HEK293 (cell line): Measurements from ENCODE around the gene CDK5.
A peak's percentile ranks its signal among the peaks of the same experiment; 100 is the strongest.

Source experiments
- EGR2 ChIP-seq: fragments of 450-650 bp; formaldehyde crosslinking; IDR thresholded peaks from 2 replicates; pipeline ENCODE4 v1.5.1; 2016; ENCODE audit warnings: low read depth, missing biosample characterization, missing genetic modification characterization
- GLI4 ChIP-seq: fragments of 450-650 bp; formaldehyde crosslinking; IDR thresholded peaks from 2 replicates; pipeline ENCODE4 v1.5.1; 2016; ENCODE audit warnings: missing biosample characterization, missing genetic modification characterization
- MEIS1 ChIP-seq: sonication (generic); formaldehyde crosslinking; IDR thresholded peaks from 2 replicates; pipeline ENCODE4 v1.8.1; 2022; ENCODE audit warnings: missing genetic modification reagents, mild to moderate bottlenecking, borderline replicate concordance
- REPIN1 ChIP-seq: fragments of 450-650 bp; formaldehyde crosslinking; IDR thresholded peaks from 2 replicates; pipeline ENCODE4 v1.5.1; 2017; ENCODE audit warnings: missing biosample characterization, missing genetic modification characterization, low read depth
- SCRT1 ChIP-seq: fragments of 450-650 bp; formaldehyde crosslinking; IDR thresholded peaks from 2 replicates; pipeline ENCODE4 v1.5.1; 2016; ENCODE audit warnings: missing biosample characterization, missing genetic modification characterization, borderline replicate concordance
- ZBTB48 ChIP-seq: fragments of 450-650 bp; formaldehyde crosslinking; IDR thresholded peaks from 2 replicates; pipeline ENCODE4 v1.5.1; 2016; ENCODE audit warnings: missing biosample characterization, missing genetic modification characterization
- ZFHX2 ChIP-seq: fragments of 450-650 bp; formaldehyde crosslinking; conservative IDR thresholded peaks from 2 replicates; pipeline ENCODE4 v1.5.1; 2016; ENCODE audit warnings: missing biosample characterization, missing genetic modification characterization
- ZIC2 ChIP-seq: fragments of 450-650 bp; formaldehyde crosslinking; IDR thresholded peaks from 2 replicates; pipeline ENCODE4 v1.5.1; 2016; ENCODE audit warnings: missing biosample characterization, missing genetic modification characterization
- ZNF112 ChIP-seq: fragments of 450-650 bp; formaldehyde crosslinking; IDR thresholded peaks from 2 replicates; pipeline ENCODE4 v1.5.0; 2017; ENCODE audit warnings: missing biosample characterization, missing genetic modification characterization
- ZNF114 ChIP-seq: fragments of 450-650 bp; formaldehyde crosslinking; IDR thresholded peaks from 2 replicates; pipeline ENCODE4 v1.5.0; 2017; ENCODE audit warnings: missing biosample characterization, missing genetic modification characterization
- ZNF155 ChIP-seq: fragments of 450-650 bp; formaldehyde crosslinking; IDR thresholded peaks from 2 replicates; pipeline ENCODE4 v1.5.1; 2016; ENCODE audit warnings: missing biosample characterization, missing genetic modification characterization
- ZNF169 ChIP-seq: fragments of 450-650 bp; formaldehyde crosslinking; IDR thresholded peaks from 2 replicates; pipeline ENCODE4 v1.5.1; 2016; ENCODE audit warnings: missing biosample characterization, missing genetic modification characterization
- ZNF221 ChIP-seq: fragments of 450-650 bp; formaldehyde crosslinking; IDR thresholded peaks from 2 replicates; pipeline ENCODE4 v1.5.1; 2017; ENCODE audit warnings: missing biosample characterization, missing genetic modification characterization, borderline replicate concordance
- ZNF266 ChIP-seq: fragments of 450-650 bp; formaldehyde crosslinking; IDR thresholded peaks from 2 replicates; pipeline ENCODE4 v1.5.1; 2016; ENCODE audit warnings: missing biosample characterization, missing genetic modification characterization, low read depth
- ZNF274 ChIP-seq, 2 experiments: fragments of 200-500 bp in 1 of 2; fragments of 450-650 bp in 1 of 2; sonication (Bioruptor generic) in 1 of 2; formaldehyde crosslinking in 1 of 2; IDR thresholded peaks; 2 replicates each; pipeline versions ENCODE4 v1.5.1 to v1.6.1; 2014 to 2016; ENCODE audit warnings: borderline replicate concordance in 1 of 2, inconsistent platforms in 1 of 2, low read length in 1 of 2, missing biosample characterization in 1 of 2, missing genetic modification characterization in 1 of 2
- ZNF292 ChIP-seq: fragments of 450-650 bp; formaldehyde crosslinking; IDR thresholded peaks from 2 replicates; pipeline ENCODE4 v1.5.1; 2016; ENCODE audit warnings: low read depth, missing biosample characterization, missing genetic modification characterization, borderline replicate concordance
- ZNF426 ChIP-seq: fragments of 450-650 bp; formaldehyde crosslinking; IDR thresholded peaks from 2 replicates; pipeline ENCODE4 v1.5.1; 2017; ENCODE audit warnings: missing biosample characterization, missing genetic modification characterization, mild to moderate bottlenecking, inconsistent platforms, moderate library complexity
- ZNF48 ChIP-seq: fragments of 450-650 bp; formaldehyde crosslinking; IDR thresholded peaks from 2 replicates; pipeline ENCODE4 v1.5.1; 2016; ENCODE audit warnings: missing biosample characterization, missing genetic modification characterization
- ZNF510 ChIP-seq: fragments of 450-650 bp; formaldehyde crosslinking; IDR thresholded peaks from 2 replicates; pipeline ENCODE4 v1.5.1; 2018; ENCODE audit warnings: mild to moderate bottlenecking, missing genetic modification characterization, missing biosample characterization; ENCODE audit not compliant: insufficient replicate concordance
- ZNF555 ChIP-seq: fragments of 450-650 bp; formaldehyde crosslinking; conservative IDR thresholded peaks from 2 replicates; pipeline ENCODE4 v1.5.1; 2017; ENCODE audit warnings: missing biosample characterization, mild to moderate bottlenecking, missing genetic modification characterization, inconsistent platforms
- ZNF629 ChIP-seq: fragments of 450-650 bp; formaldehyde crosslinking; IDR thresholded peaks from 2 replicates; pipeline ENCODE4 v1.5.1; 2017; ENCODE audit warnings: missing biosample characterization, missing genetic modification characterization
- ZNF747 ChIP-seq: fragments of 450-650 bp; formaldehyde crosslinking; IDR thresholded peaks from 2 replicates; pipeline ENCODE4 v1.5.1; 2016; ENCODE audit warnings: missing biosample characterization, missing genetic modification characterization
- ZNF777 ChIP-seq: fragments of 450-650 bp; formaldehyde crosslinking; IDR thresholded peaks from 2 replicates; pipeline ENCODE4 v1.5.1; 2017; ENCODE audit warnings: missing biosample characterization, missing genetic modification characterization, borderline replicate concordance
- ZNF791 ChIP-seq: fragments of 450-650 bp; formaldehyde crosslinking; IDR thresholded peaks from 2 replicates; pipeline ENCODE4 v1.5.1; 2016; ENCODE audit warnings: missing biosample characterization, missing genetic modification characterization
- ZNF837 ChIP-seq: fragments of 450-650 bp; formaldehyde crosslinking; IDR thresholded peaks from 2 replicates; pipeline ENCODE4 v1.5.1; 2016; ENCODE audit warnings: missing biosample characterization, missing genetic modification characterization
- TF ChIP-seq, protein P1 (sequence below): fragments of 450-650 bp; formaldehyde crosslinking; IDR thresholded peaks from 2 replicates; pipeline ENCODE4 v1.5.0; 2017; ENCODE audit warnings: missing biosample characterization, missing genetic modification characterization, borderline replicate concordance
- TF ChIP-seq, protein P2 (sequence below): fragments of 450-650 bp; formaldehyde crosslinking; IDR thresholded peaks from 2 replicates; pipeline ENCODE4 v1.5.1; 2017; ENCODE audit warnings: missing biosample characterization, missing genetic modification characterization
- TF ChIP-seq, protein P3 (sequence below): fragments of 450-650 bp; formaldehyde crosslinking; IDR thresholded peaks from 2 replicates; pipeline ENCODE4 v1.5.1; 2016; ENCODE audit warnings: missing biosample characterization, missing genetic modification characterization
- TF ChIP-seq, protein P4 (sequence below): fragments of 450-650 bp; IDR thresholded peaks from 2 replicates; pipeline ENCODE4 v1.5.1; 2018; ENCODE audit warnings: missing biosample characterization, missing genetic modification characterization
- TF ChIP-seq, protein P5 (sequence below): fragments of 450-650 bp; formaldehyde crosslinking; IDR thresholded peaks from 2 replicates; pipeline ENCODE4 v1.5.1; 2016; ENCODE audit warnings: missing biosample characterization, missing genetic modification characterization
- TF ChIP-seq, protein P6 (sequence below): fragments of 450-650 bp; formaldehyde crosslinking; IDR thresholded peaks from 2 replicates; pipeline ENCODE4 v1.5.1; 2016; ENCODE audit warnings: missing biosample characterization, missing genetic modification characterization

Gene CDK5

DNA sequence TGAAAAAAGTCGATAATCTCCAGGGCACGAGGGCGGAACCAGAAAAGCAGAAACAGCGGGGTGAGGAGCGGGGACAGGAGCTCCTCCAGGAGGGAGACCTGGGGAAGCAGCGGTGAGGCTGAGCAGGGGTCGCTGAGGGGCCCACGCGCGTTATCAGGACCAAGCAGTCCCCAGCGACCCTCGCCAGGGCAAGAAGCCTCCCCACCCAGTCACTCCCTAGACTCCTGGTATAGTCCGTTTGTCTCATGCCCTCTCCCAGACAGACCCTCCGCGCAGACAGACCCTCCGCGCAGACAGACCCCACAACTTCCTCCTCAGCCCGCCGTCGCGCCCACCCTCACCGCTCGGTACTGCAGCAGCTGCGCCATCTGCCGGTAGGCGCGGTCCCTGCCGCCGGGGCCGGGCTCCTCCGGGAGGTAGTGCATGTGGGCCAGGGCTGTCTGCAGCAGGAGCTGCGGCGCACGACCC is 39.7 kb downstream of the CDK5 start (continued):
- TF ChIP-seq, protein P1, sequence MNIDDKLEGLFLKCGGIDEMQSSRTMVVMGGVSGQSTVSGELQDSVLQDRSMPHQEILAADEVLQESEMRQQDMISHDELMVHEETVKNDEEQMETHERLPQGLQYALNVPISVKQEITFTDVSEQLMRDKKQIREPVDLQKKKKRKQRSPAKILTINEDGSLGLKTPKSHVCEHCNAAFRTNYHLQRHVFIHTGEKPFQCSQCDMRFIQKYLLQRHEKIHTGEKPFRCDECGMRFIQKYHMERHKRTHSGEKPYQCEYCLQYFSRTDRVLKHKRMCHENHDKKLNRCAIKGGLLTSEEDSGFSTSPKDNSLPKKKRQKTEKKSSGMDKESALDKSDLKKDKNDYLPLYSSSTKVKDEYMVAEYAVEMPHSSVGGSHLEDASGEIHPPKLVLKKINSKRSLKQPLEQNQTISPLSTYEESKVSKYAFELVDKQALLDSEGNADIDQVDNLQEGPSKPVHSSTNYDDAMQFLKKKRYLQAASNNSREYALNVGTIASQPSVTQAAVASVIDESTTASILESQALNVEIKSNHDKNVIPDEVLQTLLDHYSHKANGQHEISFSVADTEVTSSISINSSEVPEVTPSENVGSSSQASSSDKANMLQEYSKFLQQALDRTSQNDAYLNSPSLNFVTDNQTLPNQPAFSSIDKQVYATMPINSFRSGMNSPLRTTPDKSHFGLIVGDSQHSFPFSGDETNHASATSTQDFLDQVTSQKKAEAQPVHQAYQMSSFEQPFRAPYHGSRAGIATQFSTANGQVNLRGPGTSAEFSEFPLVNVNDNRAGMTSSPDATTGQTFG = no peak
- TF ChIP-seq ZNF112 (tag by site-specific recombination) (no peak), ZNF274 (IDR thresholded peaks at IDR 0.05; ENCODE audit: low read length) (no peak), ZNF274 (tag by site-specific recombination; IDR thresholded peaks at IDR 0.05; ENCODE audit: borderline replicate concordance) (no peak), ZNF747 (no peak), EGR2 (tag by site-specific recombination) (peak; percentile 37), ZNF48 (tag by site-specific recombination) (no peak), ZNF426 (no peak), ZNF629 (tag by site-specific recombination) (no peak), REPIN1 (tag by site-specific recombination) (no peak), ZNF114 (tag by site-specific recombination) (no peak), ZNF510 (no peak), SCRT1 (tag by site-specific recombination) (no peak), ZIC2 (tag by site-specific recombination) (no peak), ZNF777 (tag by site-specific recombination) (peak; percentile 72; the same call in 1 of the 2 replicates), ZNF266 (tag by site-specific recombination) (no peak), ZNF169 (no peak), ZFHX2 (tag by site-specific recombination) (peak; percentile 73), MEIS1 (CRISPR knock-in tag) (no peak), ZNF791 (tag by site-specific recombination) (0 out of 2 replicates have a peak, but pooled peaks have one; percentile 11), ZBTB48 (tag by site-specific recombination) (peak; percentile 64; the same call in 1 of the 2 replicates), ZNF837 (tag by site-specific recombination) (no peak), ZNF292 (tag by site-specific recombination) (no peak), GLI4 (tag by site-specific recombination) (0 out of 2 replicates have a peak, but pooled peaks have one; percentile 16), ZNF221 (tag by site-specific recombination) (no peak), ZNF155 (no peak), ZNF555 (no peak)
- TF ChIP-seq, protein P2, sequence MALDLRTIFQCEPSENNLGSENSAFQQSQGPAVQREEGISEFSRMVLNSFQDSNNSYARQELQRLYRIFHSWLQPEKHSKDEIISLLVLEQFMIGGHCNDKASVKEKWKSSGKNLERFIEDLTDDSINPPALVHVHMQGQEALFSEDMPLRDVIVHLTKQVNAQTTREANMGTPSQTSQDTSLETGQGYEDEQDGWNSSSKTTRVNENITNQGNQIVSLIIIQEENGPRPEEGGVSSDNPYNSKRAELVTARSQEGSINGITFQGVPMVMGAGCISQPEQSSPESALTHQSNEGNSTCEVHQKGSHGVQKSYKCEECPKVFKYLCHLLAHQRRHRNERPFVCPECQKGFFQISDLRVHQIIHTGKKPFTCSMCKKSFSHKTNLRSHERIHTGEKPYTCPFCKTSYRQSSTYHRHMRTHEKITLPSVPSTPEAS = no peak
- TF ChIP-seq, protein P3, sequence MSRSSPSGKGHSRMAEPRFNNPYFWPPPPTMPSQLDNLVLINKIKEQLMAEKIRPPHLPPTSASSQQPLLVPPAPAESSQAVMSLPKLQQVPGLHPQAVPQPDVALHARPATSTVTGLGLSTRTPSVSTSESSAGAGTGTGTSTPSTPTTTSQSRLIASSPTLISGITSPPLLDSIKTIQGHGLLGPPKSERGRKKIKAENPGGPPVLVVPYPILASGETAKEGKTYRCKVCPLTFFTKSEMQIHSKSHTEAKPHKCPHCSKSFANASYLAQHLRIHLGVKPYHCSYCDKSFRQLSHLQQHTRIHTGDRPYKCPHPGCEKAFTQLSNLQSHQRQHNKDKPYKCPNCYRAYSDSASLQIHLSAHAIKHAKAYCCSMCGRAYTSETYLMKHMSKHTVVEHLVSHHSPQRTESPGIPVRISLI (tag by site-specific recombination) = no peak
- TF ChIP-seq, protein P4, sequence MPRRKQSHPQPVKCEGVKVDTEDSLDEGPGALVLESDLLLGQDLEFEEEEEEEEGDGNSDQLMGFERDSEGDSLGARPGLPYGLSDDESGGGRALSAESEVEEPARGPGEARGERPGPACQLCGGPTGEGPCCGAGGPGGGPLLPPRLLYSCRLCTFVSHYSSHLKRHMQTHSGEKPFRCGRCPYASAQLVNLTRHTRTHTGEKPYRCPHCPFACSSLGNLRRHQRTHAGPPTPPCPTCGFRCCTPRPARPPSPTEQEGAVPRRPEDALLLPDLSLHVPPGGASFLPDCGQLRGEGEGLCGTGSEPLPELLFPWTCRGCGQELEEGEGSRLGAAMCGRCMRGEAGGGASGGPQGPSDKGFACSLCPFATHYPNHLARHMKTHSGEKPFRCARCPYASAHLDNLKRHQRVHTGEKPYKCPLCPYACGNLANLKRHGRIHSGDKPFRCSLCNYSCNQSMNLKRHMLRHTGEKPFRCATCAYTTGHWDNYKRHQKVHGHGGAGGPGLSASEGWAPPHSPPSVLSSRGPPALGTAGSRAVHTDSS (tag by site-specific recombination) = no peak
- TF ChIP-seq, protein P5, sequence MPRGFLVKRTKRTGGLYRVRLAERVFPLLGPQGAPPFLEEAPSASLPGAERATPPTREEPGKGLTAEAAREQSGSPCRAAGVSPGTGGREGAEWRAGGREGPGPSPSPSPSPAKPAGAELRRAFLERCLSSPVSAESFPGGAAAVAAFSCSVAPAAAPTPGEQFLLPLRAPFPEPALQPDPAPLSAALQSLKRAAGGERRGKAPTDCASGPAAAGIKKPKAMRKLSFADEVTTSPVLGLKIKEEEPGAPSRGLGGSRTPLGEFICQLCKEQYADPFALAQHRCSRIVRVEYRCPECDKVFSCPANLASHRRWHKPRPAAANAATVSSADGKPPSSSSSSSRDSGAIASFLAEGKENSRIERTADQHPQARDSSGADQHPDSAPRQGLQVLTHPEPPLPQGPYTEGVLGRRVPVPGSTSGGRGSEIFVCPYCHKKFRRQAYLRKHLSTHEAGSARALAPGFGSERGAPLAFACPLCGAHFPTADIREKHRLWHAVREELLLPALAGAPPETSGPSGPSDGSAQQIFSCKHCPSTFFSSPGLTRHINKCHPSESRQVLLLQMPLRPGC (tag by site-specific recombination) = no peak
- TF ChIP-seq, protein P6, sequence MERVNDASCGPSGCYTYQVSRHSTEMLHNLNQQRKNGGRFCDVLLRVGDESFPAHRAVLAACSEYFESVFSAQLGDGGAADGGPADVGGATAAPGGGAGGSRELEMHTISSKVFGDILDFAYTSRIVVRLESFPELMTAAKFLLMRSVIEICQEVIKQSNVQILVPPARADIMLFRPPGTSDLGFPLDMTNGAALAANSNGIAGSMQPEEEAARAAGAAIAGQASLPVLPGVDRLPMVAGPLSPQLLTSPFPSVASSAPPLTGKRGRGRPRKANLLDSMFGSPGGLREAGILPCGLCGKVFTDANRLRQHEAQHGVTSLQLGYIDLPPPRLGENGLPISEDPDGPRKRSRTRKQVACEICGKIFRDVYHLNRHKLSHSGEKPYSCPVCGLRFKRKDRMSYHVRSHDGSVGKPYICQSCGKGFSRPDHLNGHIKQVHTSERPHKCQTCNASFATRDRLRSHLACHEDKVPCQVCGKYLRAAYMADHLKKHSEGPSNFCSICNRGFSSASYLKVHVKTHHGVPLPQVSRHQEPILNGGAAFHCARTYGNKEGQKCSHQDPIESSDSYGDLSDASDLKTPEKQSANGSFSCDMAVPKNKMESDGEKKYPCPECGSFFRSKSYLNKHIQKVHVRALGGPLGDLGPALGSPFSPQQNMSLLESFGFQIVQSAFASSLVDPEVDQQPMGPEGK (tag by site-specific recombination) = peak; percentile 69
